ENCODE data around the gene TMEM229A. TPM values are rescaled to one million over a fixed set of nuclear protein-coding genes. Genes with fewer than 3 reads are reported as not detected.
"Not testable (repeated sequence)": the region's sequence is repeated elsewhere in the genome, so short reads cannot be mapped to it uniquely, and the experiment has no call there.

TMEM229A gene
- total RNA-seq, 1 donor = not detected

DNA sequence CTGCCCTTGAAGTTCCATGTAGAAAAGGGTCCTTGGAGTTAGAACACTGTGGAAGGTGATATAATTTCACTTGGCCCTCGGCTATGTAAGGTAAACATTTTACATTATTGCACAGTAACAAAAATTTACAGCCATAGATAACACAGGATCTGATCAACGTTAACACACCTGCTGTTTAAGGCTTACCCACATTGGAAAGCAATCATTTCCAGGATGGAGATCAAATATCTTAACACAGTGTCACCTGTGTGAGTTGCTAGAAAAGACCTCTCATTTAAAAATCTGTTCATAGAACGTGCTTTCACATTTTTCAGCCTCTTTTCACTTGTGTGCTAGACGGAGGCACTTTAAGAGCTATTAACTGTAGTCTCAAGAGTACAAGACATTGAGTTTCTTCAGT lies 1.9 kb downstream of the TMEM229A start:
- Histone ChIP-seq H3K4me1 (ENCODE audit: insufficient read depth, low read length) (no peaks in the 10 kb centered on the region), H3K79me2 (ENCODE audit: insufficient read depth, low read length) (no peaks in the 10 kb centered on the region), H3K4me2 (ENCODE audit: insufficient read depth, low read length) (no peak overlapping the region), H3K36me3 (ENCODE audit: insufficient read depth, low read length) (no peaks in the 10 kb centered on the region), H3K27me3 (ENCODE audit: insufficient read depth, low read length) (peaks cover 18% of the 10 kb centered on the region), H3K27ac (ENCODE audit: low read depth, low read length) (no peak overlapping the region), H4K20me1 (ENCODE audit: insufficient read depth, low read length) (no peaks in the 10 kb centered on the region), H2AFZ (ENCODE audit: low read length) (no peak overlapping the region), H3K9me3 (ENCODE audit: low read depth, low read length) (no peaks in the 10 kb centered on the region), H3K4me3 (ENCODE audit: insufficient read depth, low read length) (no peak overlapping the region)
- DNase-seq (ENCODE audit: insufficient read length, low spot score, missing footprints) = no peak
- TF ChIP-seq, protein P1, sequence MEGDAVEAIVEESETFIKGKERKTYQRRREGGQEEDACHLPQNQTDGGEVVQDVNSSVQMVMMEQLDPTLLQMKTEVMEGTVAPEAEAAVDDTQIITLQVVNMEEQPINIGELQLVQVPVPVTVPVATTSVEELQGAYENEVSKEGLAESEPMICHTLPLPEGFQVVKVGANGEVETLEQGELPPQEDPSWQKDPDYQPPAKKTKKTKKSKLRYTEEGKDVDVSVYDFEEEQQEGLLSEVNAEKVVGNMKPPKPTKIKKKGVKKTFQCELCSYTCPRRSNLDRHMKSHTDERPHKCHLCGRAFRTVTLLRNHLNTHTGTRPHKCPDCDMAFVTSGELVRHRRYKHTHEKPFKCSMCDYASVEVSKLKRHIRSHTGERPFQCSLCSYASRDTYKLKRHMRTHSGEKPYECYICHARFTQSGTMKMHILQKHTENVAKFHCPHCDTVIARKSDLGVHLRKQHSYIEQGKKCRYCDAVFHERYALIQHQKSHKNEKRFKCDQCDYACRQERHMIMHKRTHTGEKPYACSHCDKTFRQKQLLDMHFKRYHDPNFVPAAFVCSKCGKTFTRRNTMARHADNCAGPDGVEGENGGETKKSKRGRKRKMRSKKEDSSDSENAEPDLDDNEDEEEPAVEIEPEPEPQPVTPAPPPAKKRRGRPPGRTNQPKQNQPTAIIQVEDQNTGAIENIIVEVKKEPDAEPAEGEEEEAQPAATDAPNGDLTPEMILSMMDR (IDR thresholded peaks at IDR 0.05; ENCODE audit: extremely low read depth, low read depth, low read length) = no peak

DNA sequence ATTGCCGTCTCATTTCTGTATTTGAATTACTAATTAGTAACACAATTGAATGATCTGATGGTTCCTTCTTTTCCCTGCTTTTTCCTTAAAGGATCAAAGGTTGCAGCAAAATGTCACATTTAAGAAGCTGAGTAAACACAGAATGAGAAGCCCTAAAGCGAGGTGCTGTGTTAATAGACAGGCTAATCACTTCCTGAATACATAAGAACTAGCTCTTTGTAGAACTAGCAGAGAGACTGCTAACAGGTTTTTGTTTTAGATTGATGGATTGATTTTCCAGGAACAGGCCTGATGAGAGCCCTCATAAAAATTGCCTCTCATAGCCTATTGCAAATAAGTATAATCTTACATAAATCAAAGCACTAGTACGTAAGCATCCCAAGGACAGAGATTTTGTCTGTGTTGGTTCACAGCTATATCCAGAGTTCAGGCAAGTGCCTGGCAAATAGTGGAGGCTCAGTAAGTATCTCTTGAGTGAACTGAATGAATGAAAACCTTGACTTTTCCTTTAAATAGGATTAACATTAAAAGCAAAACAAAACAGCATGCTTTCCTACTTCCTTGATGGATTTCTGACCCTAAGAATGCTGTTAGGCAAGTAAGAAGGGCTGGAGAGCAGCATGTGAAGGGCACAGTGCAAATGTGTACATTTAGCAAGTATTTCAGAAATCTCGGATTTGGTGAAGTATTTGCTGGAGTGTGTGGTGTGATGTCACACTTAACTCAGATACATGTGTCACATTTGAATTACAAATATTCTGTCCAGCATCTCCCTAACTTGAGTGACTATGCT lies 3.3 kb downstream of the TMEM229A start:
- H3K4me3 ChIP-seq (ENCODE audit: insufficient read depth, low read length) = no peak overlapping the region
- no peaks in the 10 kb centered on the region for H3K9me3 ChIP-seq (ENCODE audit: low read depth, low read length)
- H4K20me1 ChIP-seq (ENCODE audit: insufficient read depth, low read length) = no peaks in the 10 kb centered on the region
- no peaks in the 10 kb centered on the region for H3K36me3 ChIP-seq (ENCODE audit: insufficient read depth, low read length)
- H3K4me1 ChIP-seq (ENCODE audit: insufficient read depth, low read length) = no peaks in the 10 kb centered on the region
- peak; percentile 17 for DNase-seq (ENCODE audit: insufficient read length, low spot score, missing footprints)
- H3K79me2 ChIP-seq (ENCODE audit: insufficient read depth, low read length) = no peaks in the 10 kb centered on the region
- H3K27ac ChIP-seq (ENCODE audit: low read depth, low read length) = no peak overlapping the region
- TF ChIP-seq, protein P1 (IDR thresholded peaks at IDR 0.05; ENCODE audit: extremely low read depth, low read depth, low read length) = no peak
- no peak overlapping the region for H3K4me2 ChIP-seq (ENCODE audit: insufficient read depth, low read length)
- peaks cover 18% of the 10 kb centered on the region for H3K27me3 ChIP-seq (ENCODE audit: insufficient read depth, low read length)
- no peak overlapping the region for H2AFZ ChIP-seq (ENCODE audit: low read length)

DNA sequence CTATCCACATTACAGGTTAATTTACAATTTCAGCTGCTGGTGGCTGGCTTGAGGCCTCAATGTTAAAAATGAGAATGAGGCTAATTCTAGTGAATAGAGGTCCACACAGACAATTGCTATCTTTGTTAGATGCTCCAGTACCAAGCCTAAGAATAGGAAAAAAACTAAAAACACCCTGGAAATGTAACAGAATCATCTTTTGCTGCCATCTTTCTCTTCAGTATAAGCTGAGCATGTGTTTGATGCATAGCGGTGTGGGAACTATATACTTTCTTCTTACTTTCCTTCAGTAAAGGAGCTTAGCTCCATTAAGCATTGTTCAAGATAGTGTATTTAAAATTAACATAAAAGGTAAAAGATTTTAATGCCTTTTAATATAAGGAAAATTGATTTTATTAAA lies 5.6 kb downstream of the TMEM229A start:
- TF ChIP-seq, protein P1 (IDR thresholded peaks at IDR 0.05; ENCODE audit: extremely low read depth, low read depth, low read length) = no peak
- H4K20me1 ChIP-seq (ENCODE audit: insufficient read depth, low read length) = no peaks in the 10 kb centered on the region
- H3K79me2 ChIP-seq (ENCODE audit: insufficient read depth, low read length) = no peaks in the 10 kb centered on the region
- H3K4me1 ChIP-seq (ENCODE audit: insufficient read depth, low read length) = no peaks in the 10 kb centered on the region
- H3K27me3 ChIP-seq (ENCODE audit: insufficient read depth, low read length) = peaks cover 11% of the 10 kb centered on the region
- no peaks in the 10 kb centered on the region for H3K36me3 ChIP-seq (ENCODE audit: insufficient read depth, low read length)
- no peaks in the 10 kb centered on the region for H3K9me3 ChIP-seq (ENCODE audit: low read depth, low read length)
- DNase-seq (ENCODE audit: insufficient read length, low spot score, missing footprints) = no peak
- H3K4me2 ChIP-seq (ENCODE audit: insufficient read depth, low read length) = no peak overlapping the region
- no peak overlapping the region for H3K27ac ChIP-seq (ENCODE audit: low read depth, low read length)
- no peak overlapping the region for H3K4me3 ChIP-seq (ENCODE audit: insufficient read depth, low read length)
- H2AFZ ChIP-seq (ENCODE audit: low read length) = no peak overlapping the region

DNA sequence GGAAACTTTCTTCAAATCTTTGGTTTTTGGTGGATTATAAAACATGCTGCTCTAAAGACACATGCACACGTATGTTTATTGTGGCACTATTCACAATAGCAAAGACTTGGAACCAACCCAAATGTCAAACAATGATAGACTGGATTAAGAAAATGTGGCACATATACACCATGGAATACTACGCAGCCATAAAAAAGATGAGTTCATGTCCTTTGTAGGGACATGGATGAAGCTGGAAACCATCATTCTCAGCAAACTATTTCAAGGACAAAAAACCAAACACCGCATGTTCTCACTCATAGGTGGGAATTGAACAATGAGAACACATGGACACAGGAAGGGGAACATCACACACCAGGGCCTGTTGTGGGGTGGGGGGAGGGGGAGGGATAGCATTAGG lies 8.5 kb downstream of the TMEM229A start:
- not testable (repeated sequence) for H4K20me1 ChIP-seq (ENCODE audit: insufficient read depth, low read length); H2AFZ ChIP-seq (ENCODE audit: low read length); H3K36me3 ChIP-seq (ENCODE audit: insufficient read depth, low read length); H3K27me3 ChIP-seq (ENCODE audit: insufficient read depth, low read length); H3K9me3 ChIP-seq (ENCODE audit: low read depth, low read length); H3K4me1 ChIP-seq (ENCODE audit: insufficient read depth, low read length); H3K79me2 ChIP-seq (ENCODE audit: insufficient read depth, low read length); H3K27ac ChIP-seq (ENCODE audit: low read depth, low read length); DNase-seq (ENCODE audit: insufficient read length, low spot score, missing footprints); H3K4me2 ChIP-seq (ENCODE audit: insufficient read depth, low read length); H3K4me3 ChIP-seq (ENCODE audit: insufficient read depth, low read length)
